ENCODE data around the gene HOXC4.
"Not testable (repeated sequence)": the region's sequence is repeated elsewhere in the genome, so short reads cannot be mapped to it uniquely, and the experiment has no call there.

GRCh38 chr12:54079115-54079514 is 25.5 kb downstream of the HOXC4 start:
- TF ChIP-seq, protein P1, sequence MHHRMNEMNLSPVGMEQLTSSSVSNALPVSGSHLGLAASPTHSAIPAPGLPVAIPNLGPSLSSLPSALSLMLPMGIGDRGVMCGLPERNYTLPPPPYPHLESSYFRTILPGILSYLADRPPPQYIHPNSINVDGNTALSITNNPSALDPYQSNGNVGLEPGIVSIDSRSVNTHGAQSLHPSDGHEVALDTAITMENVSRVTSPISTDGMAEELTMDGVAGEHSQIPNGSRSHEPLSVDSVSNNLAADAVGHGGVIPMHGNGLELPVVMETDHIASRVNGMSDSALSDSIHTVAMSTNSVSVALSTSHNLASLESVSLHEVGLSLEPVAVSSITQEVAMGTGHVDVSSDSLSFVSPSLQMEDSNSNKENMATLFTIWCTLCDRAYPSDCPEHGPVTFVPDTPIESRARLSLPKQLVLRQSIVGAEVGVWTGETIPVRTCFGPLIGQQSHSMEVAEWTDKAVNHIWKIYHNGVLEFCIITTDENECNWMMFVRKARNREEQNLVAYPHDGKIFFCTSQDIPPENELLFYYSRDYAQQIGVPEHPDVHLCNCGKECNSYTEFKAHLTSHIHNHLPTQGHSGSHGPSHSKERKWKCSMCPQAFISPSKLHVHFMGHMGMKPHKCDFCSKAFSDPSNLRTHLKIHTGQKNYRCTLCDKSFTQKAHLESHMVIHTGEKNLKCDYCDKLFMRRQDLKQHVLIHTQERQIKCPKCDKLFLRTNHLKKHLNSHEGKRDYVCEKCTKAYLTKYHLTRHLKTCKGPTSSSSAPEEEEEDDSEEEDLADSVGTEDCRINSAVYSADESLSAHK (tag by site-specific recombination; IDR thresholded peaks at IDR 0.05) = not testable (repeated sequence)
- not testable (repeated sequence) for TF ChIP-seq ZNF146 (tag by site-specific recombination; IDR thresholded peaks at IDR 0.05)

All from HEK293 (cell line).